ENCODE results near the gene NMRAL1.

DNA sequence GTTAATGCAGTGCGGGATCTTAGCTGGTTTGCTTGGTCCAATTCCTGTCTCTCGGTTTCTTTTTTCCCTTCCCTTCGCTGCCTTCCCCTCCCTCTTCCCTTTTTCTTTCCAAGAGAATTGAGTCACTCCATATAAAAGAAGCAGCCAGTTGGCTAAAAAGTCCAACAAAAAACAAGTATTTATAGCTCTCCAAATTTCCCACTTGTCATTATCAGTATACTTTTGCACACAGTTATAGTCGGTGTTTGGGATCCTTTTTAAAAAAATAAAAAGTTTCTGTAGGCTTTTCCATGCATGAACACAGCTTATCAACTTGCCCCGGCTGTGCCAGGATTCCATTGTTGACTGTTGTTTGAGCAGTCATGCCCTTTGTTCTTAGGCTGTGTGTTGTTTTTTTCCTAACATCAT lies 26.6 kb upstream of the NMRAL1 start:
- no peak for TF ChIP-seq CTCF (IDR thresholded peaks at IDR 0.05)
- TF ChIP-seq EZH2 (IDR thresholded peaks at IDR 0.05): no peak
